ENCODE measurements around the gene ANAPC2. TPM values are rescaled to one million over a fixed set of nuclear protein-coding genes. Genes with fewer than 3 reads are reported as not detected.
A peak's percentile ranks its signal among the peaks of the same experiment; 100 is the strongest.

ANAPC2 gene
- 10 to 100 TPM; 29.1 to 34.5 (median 31.9) TPM for polyA plus RNA-seq (ENCODE audit: insufficient read length in 3 of 3)

- DNase-seq (ENCODE audit: low read depth in 3 of 3, low spot score in 2 of 3) = peak; percentile 87 to 91 (median 90)
Measured at GRCh38 chr9:137188490-137189296, at the start of gene ANAPC2, which contains the start of gene SSNA1. Gene ANAPC2 (minus strand): TSS chr9:137188560. CDS start chr9:137188532, 28 bp downstream. Gene SSNA1 (plus strand): TSS chr9:137188676. CDS start chr9:137188727, 51 bp downstream.

GRCh38 chr9:137236936-137237421 lies 48.6 kb upstream of the ANAPC2 start:
- no peak for DNase-seq (ENCODE audit: low read depth in 3 of 3, low spot score in 2 of 3)

GRCh38 chr9:137236238-137236935 lies 48.0 kb upstream of the ANAPC2 start:
- DNase-seq (ENCODE audit: low read depth in 3 of 3, low spot score in 2 of 3) = peak in 2 of 3 donors; percentile 66 to 71

- no peak for DNase-seq (ENCODE audit: low read depth in 3 of 3, low spot score in 2 of 3)
Measured at GRCh38 chr9:137235424-137236237, 47.3 kb upstream of the ANAPC2 start.

GRCh38 chr9:137234758-137235423 lies 46.5 kb upstream of the ANAPC2 start:
- DNase-seq (ENCODE audit: low read depth in 3 of 3, low spot score in 2 of 3) = no peak

- DNase-seq (ENCODE audit: low read depth in 3 of 3, low spot score in 2 of 3) = no peak
Measured at GRCh38 chr9:137234055-137234697, 45.8 kb upstream of the ANAPC2 start.

GRCh38 chr9:137233143-137233980 lies 45.0 kb upstream of the ANAPC2 start:
- no peak for DNase-seq (ENCODE audit: low read depth in 3 of 3, low spot score in 2 of 3)

- no peak for DNase-seq (ENCODE audit: low read depth in 3 of 3, low spot score in 2 of 3)
Measured at GRCh38 chr9:137232510-137232909, 44.1 kb upstream of the ANAPC2 start.

- no peak for DNase-seq (ENCODE audit: low read depth in 3 of 3, low spot score in 2 of 3)
Measured at GRCh38 chr9:137232101-137232500, 43.7 kb upstream of the ANAPC2 start.

GRCh38 chr9:137231372-137232039 lies 43.1 kb upstream of the ANAPC2 start:
- no peak for DNase-seq (ENCODE audit: low read depth in 3 of 3, low spot score in 2 of 3)

GRCh38 chr9:137230705-137231371 lies 42.5 kb upstream of the ANAPC2 start, which contains the start of gene SLC34A3:
Gene SLC34A3 (plus strand): TSS chr9:137230901. CDS start chr9:137231703, 802 bp downstream.
- DNase-seq (ENCODE audit: low read depth in 3 of 3, low spot score in 2 of 3) = no peak

GRCh38 chr9:137229903-137230704 lies 41.7 kb upstream of the ANAPC2 start:
- DNase-seq (ENCODE audit: low read depth in 3 of 3, low spot score in 2 of 3) = no peak

GRCh38 chr9:137228968-137229896 lies 40.9 kb upstream of the ANAPC2 start:
- DNase-seq (ENCODE audit: low read depth in 3 of 3, low spot score in 2 of 3) = no peak

- DNase-seq (ENCODE audit: low read depth in 3 of 3, low spot score in 2 of 3) = no peak
Measured at GRCh38 chr9:137228506-137228967, 40.2 kb upstream of the ANAPC2 start.

GRCh38 chr9:137227853-137228505 lies 39.6 kb upstream of the ANAPC2 start:
- no peak for DNase-seq (ENCODE audit: low read depth in 3 of 3, low spot score in 2 of 3)

Measured in right renal cortex interstitium (tissue), 3 donors.